ENCODE data around the gene WDR87.
"Not testable (repeated sequence)": the region's sequence is repeated elsewhere in the genome, so short reads cannot be mapped to it uniquely, and the experiment has no call there.

Gene WDR87

GRCh38 chr19:37932985-37933936, 26.9 kb upstream of the WDR87 start:
- Histone ChIP-seq H3K27ac (peak overlapping the region; percentile 79), H3K27me3 (no peaks in the 10 kb centered on the region), H3K4me3 (peak overlapping the region; percentile 61; the same call in 1 of the 2 replicates), H3K9ac (peak overlapping the region; percentile 74), H4K20me1 (no peaks in the 10 kb centered on the region; the same call in 1 of the 2 replicates), H3K4me2 (peak overlapping the region; percentile 96), H3K36me3 (peaks cover 22% of the 10 kb centered on the region), H3K4me1 (peaks cover 61% of the 10 kb centered on the region), H3K9me3 (peaks cover 24% of the 10 kb centered on the region)
- no peak for TF ChIP-seq Cebpa-rat (IDR thresholded peaks at IDR 0.05)

- H3K4me1 ChIP-seq: peaks cover 67% of the 10 kb centered on the region
- H3K9me3 ChIP-seq: peaks cover 24% of the 10 kb centered on the region
- H3K27me3 ChIP-seq: no peaks in the 10 kb centered on the region
- peak overlapping the region; percentile 79 for H3K27ac ChIP-seq
- H3K36me3 ChIP-seq: peaks cover 22% of the 10 kb centered on the region
- no peaks in the 10 kb centered on the region; the same call in 1 of the 2 replicates for H4K20me1 ChIP-seq
- TF ChIP-seq Cebpa-rat (IDR thresholded peaks at IDR 0.05): no peak
- peak overlapping the region; percentile 96 for H3K4me2 ChIP-seq
- peak overlapping the region; percentile 61 for H3K4me3 ChIP-seq
- peak overlapping the region; percentile 74 for H3K9ac ChIP-seq
These were observed 25.7 kb upstream of the WDR87 start for GRCh38 chr19:37931881-37932655.

DNA sequence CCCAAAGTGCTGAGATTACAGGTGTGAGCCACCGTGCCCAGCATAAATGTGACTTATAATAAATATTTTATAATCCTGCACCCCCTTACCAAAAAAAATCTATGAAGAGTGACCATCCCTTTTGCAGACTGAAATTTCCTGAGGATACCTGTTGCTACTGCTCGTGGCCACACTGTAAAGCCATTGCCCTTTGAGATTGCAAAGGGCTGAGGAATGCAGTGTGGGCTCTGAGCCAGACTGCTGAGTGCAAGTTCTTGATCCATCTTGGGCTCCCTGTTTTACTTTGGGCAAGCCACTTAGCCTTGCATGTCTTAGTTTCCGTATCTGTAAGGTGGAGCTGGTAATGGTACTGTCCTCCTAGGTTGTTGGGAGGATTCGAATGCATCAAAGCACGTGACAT, 24.0 kb upstream of the WDR87 start:
- Histone ChIP-seq H3K4me1 (peaks cover 82% of the 10 kb centered on the region), H3K27ac (no peak overlapping the region), H3K4me3 (no peak overlapping the region), H3K9ac (no peak overlapping the region), H3K4me2 (peak overlapping the region; percentile 96; the same call in 1 of the 2 replicates), H4K20me1 (no peaks in the 10 kb centered on the region; the same call in 1 of the 2 replicates), H3K9me3 (peaks cover 9% of the 10 kb centered on the region), H3K27me3 (no peaks in the 10 kb centered on the region), H3K36me3 (peaks cover 10% of the 10 kb centered on the region)
- no peak for TF ChIP-seq Cebpa-rat (IDR thresholded peaks at IDR 0.05)

DNA sequence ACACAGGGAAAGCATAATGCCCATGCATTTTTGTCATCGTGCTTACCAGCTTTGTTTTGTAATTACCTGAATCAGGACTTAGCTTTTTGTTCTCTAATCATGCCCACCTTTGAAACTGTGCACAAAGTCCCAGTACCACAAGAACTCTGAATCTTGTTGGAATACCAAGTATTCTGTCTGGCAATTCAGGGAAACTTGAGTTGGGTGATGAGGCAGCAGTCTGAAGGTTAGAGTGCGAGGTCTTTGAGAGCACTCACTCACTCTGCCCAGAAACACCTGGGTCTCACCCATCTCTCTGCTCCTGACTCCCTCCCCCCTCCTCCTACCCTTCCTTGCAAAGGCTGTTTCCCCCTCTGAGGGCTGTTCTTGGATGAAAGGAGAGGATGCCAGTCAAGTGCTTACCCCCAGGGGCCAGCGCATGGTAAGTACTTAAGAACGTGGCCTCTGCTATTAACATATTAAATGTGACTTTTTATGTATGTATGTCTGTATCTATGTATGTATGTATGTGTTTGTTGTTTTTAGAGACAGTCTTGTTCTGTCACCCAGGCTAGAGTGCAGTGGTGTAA, 23.0 kb upstream of the WDR87 start:
- H3K9me3 ChIP-seq: no peaks in the 10 kb centered on the region
- H3K4me1 ChIP-seq: peaks cover 82% of the 10 kb centered on the region
- peaks cover 2% of the 10 kb centered on the region for H3K36me3 ChIP-seq
- no peaks in the 10 kb centered on the region; the same call in 1 of the 2 replicates for H4K20me1 ChIP-seq
- no peak overlapping the region for H3K4me3 ChIP-seq
- no peaks in the 10 kb centered on the region for H3K27me3 ChIP-seq
- H3K27ac ChIP-seq: no peak overlapping the region
- peak overlapping the region; percentile 83 for H3K4me2 ChIP-seq
- no peak for TF ChIP-seq Cebpa-rat (IDR thresholded peaks at IDR 0.05)
- H3K9ac ChIP-seq: no peak overlapping the region

- peak overlapping the region; percentile 83 for H3K4me2 ChIP-seq
- peak overlapping the region; percentile 70 for H3K27ac ChIP-seq
- peaks cover 78% of the 10 kb centered on the region for H3K4me1 ChIP-seq
- no peaks in the 10 kb centered on the region; the same call in 1 of the 2 replicates for H3K36me3 ChIP-seq
- no peak overlapping the region for H3K4me3 ChIP-seq
- no peak for TF ChIP-seq Cebpa-rat (IDR thresholded peaks at IDR 0.05)
- peak overlapping the region; percentile 7 for H3K9ac ChIP-seq
- no peaks in the 10 kb centered on the region for H3K27me3 ChIP-seq
- H3K9me3 ChIP-seq: no peaks in the 10 kb centered on the region
- H4K20me1 ChIP-seq: no peaks in the 10 kb centered on the region; the same call in 1 of the 2 replicates
These were observed 22.3 kb upstream of the WDR87 start for GRCh38 chr19:37928527-37929286.

- Histone ChIP-seq H3K9ac (no peak overlapping the region), H3K4me1 (peaks cover 78% of the 10 kb centered on the region), H3K9me3 (no peaks in the 10 kb centered on the region), H3K4me2 (no peak overlapping the region), H3K27ac (no peak overlapping the region), H3K36me3 (peaks cover 9% of the 10 kb centered on the region; the same call in 1 of the 2 replicates), H3K4me3 (no peak overlapping the region), H3K27me3 (no peaks in the 10 kb centered on the region), H4K20me1 (no peaks in the 10 kb centered on the region)
- TF ChIP-seq Cebpa-rat (IDR thresholded peaks at IDR 0.05): no peak
These were observed 20.3 kb upstream of the WDR87 start for GRCh38 chr19:37926711-37927110.

DNA sequence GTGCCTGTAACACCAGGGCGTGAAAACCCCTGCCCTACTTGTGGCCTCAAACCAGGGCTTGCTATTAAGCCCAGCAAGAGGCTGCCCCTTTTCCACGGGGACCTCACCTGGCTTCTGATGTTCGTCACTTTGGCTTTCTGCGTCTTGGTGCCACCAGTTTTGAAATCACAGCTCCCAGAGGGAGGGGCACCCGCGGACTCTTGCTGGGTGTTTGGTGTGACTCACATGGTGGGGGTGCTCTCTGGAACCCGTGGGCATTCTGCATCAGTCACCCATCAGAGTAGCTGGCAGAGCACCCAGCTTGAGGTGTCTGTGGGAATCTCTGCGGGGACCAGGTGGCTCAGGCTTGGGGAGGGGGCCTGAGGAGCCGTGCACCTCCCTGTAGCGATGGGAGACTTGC, 19.9 kb upstream of the WDR87 start:
- peaks cover 78% of the 10 kb centered on the region for H3K4me1 ChIP-seq
- peaks cover 9% of the 10 kb centered on the region; the same call in 1 of the 2 replicates for H3K36me3 ChIP-seq
- H4K20me1 ChIP-seq: no peaks in the 10 kb centered on the region
- H3K9ac ChIP-seq: no peak overlapping the region
- H3K4me3 ChIP-seq: no peak overlapping the region
- H3K4me2 ChIP-seq: no peak overlapping the region
- no peaks in the 10 kb centered on the region for H3K9me3 ChIP-seq
- TF ChIP-seq Cebpa-rat (IDR thresholded peaks at IDR 0.05): no peak
- no peak overlapping the region for H3K27ac ChIP-seq
- no peaks in the 10 kb centered on the region for H3K27me3 ChIP-seq

DNA sequence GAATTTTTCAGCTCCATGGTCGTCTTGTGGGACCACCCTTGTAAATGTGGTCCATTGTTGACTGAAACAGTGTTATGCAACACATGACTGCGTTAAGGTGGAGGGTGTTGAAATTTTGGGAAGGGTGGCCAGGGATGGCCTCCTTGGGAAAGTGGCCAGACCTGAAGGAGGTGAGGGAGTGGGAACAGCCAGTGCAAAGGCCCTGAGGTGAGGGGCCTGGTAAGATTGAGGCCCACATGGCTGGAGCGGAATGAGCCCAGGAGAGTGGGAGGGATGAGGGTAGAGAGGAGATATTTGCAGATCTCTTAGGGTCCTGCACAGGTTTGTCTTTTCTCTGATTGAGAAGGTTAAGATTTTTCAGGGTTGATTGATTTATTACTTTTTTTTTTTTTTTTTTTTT, 18.8 kb upstream of the WDR87 start:
- TF ChIP-seq Cebpa-rat (IDR thresholded peaks at IDR 0.05): no peak
- H3K27me3 ChIP-seq: no peaks in the 10 kb centered on the region
- no peaks in the 10 kb centered on the region for H4K20me1 ChIP-seq
- H3K27ac ChIP-seq: no peak overlapping the region
- no peak overlapping the region for H3K4me2 ChIP-seq
- no peak overlapping the region for H3K9ac ChIP-seq
- H3K36me3 ChIP-seq: peaks cover 9% of the 10 kb centered on the region; the same call in 1 of the 2 replicates
- no peaks in the 10 kb centered on the region for H3K9me3 ChIP-seq
- no peak overlapping the region for H3K4me3 ChIP-seq
- peaks cover 78% of the 10 kb centered on the region for H3K4me1 ChIP-seq

DNA sequence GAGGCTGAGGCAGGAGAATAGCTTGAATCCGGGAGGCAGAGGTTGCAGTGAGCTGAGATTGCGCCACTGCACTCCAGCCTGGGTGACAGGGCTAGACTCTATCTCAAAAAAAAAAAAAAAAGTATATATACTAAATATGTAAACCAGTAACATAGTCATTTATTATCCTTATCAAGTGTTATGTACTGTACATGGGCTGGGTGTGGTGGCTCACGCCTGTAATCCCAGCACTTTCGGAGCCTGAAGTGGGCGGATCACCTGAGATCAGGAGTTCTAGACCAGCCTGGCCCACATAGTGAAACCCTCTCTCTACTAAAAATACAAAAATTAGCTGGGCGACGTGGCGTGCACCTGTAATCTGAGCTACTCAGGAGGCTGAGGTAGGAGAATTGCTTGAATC, 18.2 kb upstream of the WDR87 start:
- not testable (repeated sequence) for H3K4me3 ChIP-seq

More for the DNA sequence above, 18.2 kb upstream of the WDR87 start:
- H3K4me1 ChIP-seq: peaks cover 74% of the 10 kb centered on the region
- H3K27ac ChIP-seq, H3K36me3 ChIP-seq, H3K4me2 ChIP-seq, H3K9me3 ChIP-seq, H3K9ac ChIP-seq, H3K27me3 ChIP-seq, H4K20me1 ChIP-seq: not testable (repeated sequence)
